PC-9 (cell line): ENCODE results near the gene KDM4F. TPM values are rescaled to one million over a fixed set of nuclear protein-coding genes. Genes with fewer than 3 reads are reported as not detected.

Source experiments
- BruUV-seq: library from RNA; stranded (reverse); fragments of 400-500 nt; replicated peaks from 2 replicates; lab custom pipeline; 2021; lab: Mats Ljungman, UMichigan
- CTCF ChIA-PET: fragments of 300-600 bp; sonication (Branson Sonifier 250); formaldehyde crosslinking; loops from one replicate; lab custom pipeline; 2022; ENCODE audit warnings: antibody characterized with exemption; lab: Charles Lee
- POLR2A ChIA-PET: fragments of 300-600 bp; sonication (Branson Sonifier 250); formaldehyde crosslinking; loops from one replicate; lab custom pipeline; 2022; ENCODE audit warnings: antibody characterized with exemption; ENCODE audit not compliant: unreplicated experiment; lab: Charles Lee
- DNase-seq, 2 experiments: peaks; one replicate each; pipeline versions ENCODE4 v3.0.0 to v3.0.0-alpha.2; 2015 to 2022; ENCODE audit warnings: mixed read lengths in 1 of 2
- H2AFZ ChIP-seq: fragments of 200-600 bp; sonication (generic); 2 replicates; pipeline ENCODE4 v1.8.1; 2017; ENCODE audit warnings: antibody characterized with exemption
- H3F3A ChIP-seq: fragments of 200-600 bp; sonication (generic); 2 replicates; pipeline ENCODE4 v1.8.1; 2017; ENCODE audit warnings: antibody characterized with exemption, mild to moderate bottlenecking, low read depth; ENCODE audit not compliant: insufficient read depth
- H3K27ac ChIP-seq: fragments of 200-600 bp; sonication (generic); 2 replicates; pipeline ENCODE4 v1.6.1; 2016; ENCODE audit warnings: mixed run types
- H3K27me3 ChIP-seq: fragments of 200-600 bp; sonication (generic); 2 replicates; pipeline ENCODE4 v1.6.1; 2016; ENCODE audit warnings: low read depth, mixed run types; ENCODE audit not compliant: insufficient read depth
- H3K36me3 ChIP-seq: fragments of 200-600 bp; sonication (generic); 2 replicates; pipeline ENCODE4 v1.6.1; 2016; ENCODE audit warnings: low read depth, mixed run types
- H3K4me1 ChIP-seq: fragments of 200-600 bp; sonication (generic); replicated peaks from 2 replicates; pipeline ENCODE4 v1.6.1; 2016; ENCODE audit warnings: mixed run types; ENCODE audit not compliant: insufficient read depth
- H3K4me2 ChIP-seq: fragments of 200-600 bp; sonication (generic); 2 replicates; pipeline ENCODE4 v1.6.1; 2017; ENCODE audit warnings: mixed run types
- H3K4me3 ChIP-seq: fragments of 200-600 bp; sonication (generic); 2 replicates; pipeline ENCODE4 v1.6.1; 2016; ENCODE audit warnings: mixed run types
- H3K79me2 ChIP-seq: fragments of 200-600 bp; sonication (generic); 2 replicates; pipeline ENCODE4 v1.6.1; 2017; ENCODE audit warnings: low read depth, mixed run types
- H3K9me2 ChIP-seq: fragments of 200-600 bp; sonication (generic); 2 replicates; pipeline ENCODE4 v1.8.1; 2017; ENCODE audit warnings: mild to moderate bottlenecking; ENCODE audit not compliant: insufficient read depth
- H3K9me3 ChIP-seq: fragments of 200-600 bp; sonication (generic); 2 replicates; pipeline ENCODE4 v1.8.1; 2016; ENCODE audit warnings: low read depth; ENCODE audit not compliant: insufficient read depth
- H4K20me1 ChIP-seq: fragments of 200-600 bp; sonication (generic); 2 replicates; pipeline ENCODE4 v1.8.1; 2017; ENCODE audit not compliant: insufficient read depth
- EZH2 ChIP-seq: fragments of 200-600 bp; sonication (generic); IDR thresholded peaks from 2 replicates; pipeline ENCODE4 v1.8.0; 2017; ENCODE audit warnings: antibody characterized with exemption, low read depth
- intact Hi-C: fragments of 100-400 bp; cut with micrococcal nuclease; formaldehyde crosslinking; loops from one replicate; pipeline ENCODE4 v1.10.0; 2022; ENCODE audit not compliant: unreplicated experiment
- total RNA-seq: library from RNA; stranded (reverse); gene quantifications from 2 replicates; pipeline ENCODE4 v1.2.3, GENCODE V29; 2021
- TF ChIP-seq, protein P1 (sequence below): fragments of 200-600 bp; sonication (generic); conservative IDR thresholded peaks from 2 replicates; pipeline ENCODE4 v1.6.1; 2017; ENCODE audit warnings: mixed run types, antibody characterized with exemption, mild to moderate bottlenecking, moderate library complexity

The KDM4F gene
- total RNA-seq, 1 experiment from 2014 or later: not detected

DNA sequence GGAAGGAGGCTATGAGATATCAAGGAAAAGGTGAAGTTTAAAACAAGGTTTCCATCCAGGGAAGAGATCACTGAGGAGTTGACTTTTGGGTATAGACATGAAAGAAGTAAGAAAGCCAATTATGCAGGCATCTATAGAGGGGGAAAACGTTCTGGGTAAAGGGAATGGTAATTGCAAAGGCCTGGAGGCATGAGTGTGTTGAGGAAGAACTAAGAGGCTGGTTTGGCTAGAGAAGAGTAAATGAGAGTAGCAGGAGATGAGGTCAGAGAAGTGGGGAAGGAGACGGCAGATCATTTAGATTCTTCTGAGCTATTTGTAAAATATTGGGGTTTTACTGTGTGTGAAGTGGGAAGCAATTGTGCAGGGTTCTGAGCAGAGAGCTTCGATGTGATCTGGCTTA is 48.0 kb downstream of the KDM4F start:
- Histone ChIP-seq H3K27ac (no peak overlapping the region), H3K36me3 (no peaks in the 10 kb centered on the region), H3K9me3 (no peaks in the 10 kb centered on the region), H3F3A (peaks cover 15% of the 10 kb centered on the region), H2AFZ (no peak overlapping the region), H3K27me3 (no peaks in the 10 kb centered on the region), H3K9me2 (no peaks in the 10 kb centered on the region), H3K4me3 (no peak overlapping the region), H4K20me1 (no peaks in the 10 kb centered on the region), H3K4me2 (no peak overlapping the region), H3K4me1 (peaks cover 16% of the 10 kb centered on the region), H3K79me2 (peaks cover 6% of the 10 kb centered on the region; the same call in 1 of the 2 replicates)
- TF ChIP-seq EZH2: no peak
- TF ChIP-seq, protein P1, sequence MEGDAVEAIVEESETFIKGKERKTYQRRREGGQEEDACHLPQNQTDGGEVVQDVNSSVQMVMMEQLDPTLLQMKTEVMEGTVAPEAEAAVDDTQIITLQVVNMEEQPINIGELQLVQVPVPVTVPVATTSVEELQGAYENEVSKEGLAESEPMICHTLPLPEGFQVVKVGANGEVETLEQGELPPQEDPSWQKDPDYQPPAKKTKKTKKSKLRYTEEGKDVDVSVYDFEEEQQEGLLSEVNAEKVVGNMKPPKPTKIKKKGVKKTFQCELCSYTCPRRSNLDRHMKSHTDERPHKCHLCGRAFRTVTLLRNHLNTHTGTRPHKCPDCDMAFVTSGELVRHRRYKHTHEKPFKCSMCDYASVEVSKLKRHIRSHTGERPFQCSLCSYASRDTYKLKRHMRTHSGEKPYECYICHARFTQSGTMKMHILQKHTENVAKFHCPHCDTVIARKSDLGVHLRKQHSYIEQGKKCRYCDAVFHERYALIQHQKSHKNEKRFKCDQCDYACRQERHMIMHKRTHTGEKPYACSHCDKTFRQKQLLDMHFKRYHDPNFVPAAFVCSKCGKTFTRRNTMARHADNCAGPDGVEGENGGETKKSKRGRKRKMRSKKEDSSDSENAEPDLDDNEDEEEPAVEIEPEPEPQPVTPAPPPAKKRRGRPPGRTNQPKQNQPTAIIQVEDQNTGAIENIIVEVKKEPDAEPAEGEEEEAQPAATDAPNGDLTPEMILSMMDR: no peak
- DNase-seq: no peak
- BruUV-seq: no TSS peak
- CTCF ChIA-PET: no interaction called here
- intact Hi-C loops: no loop called here
- POLR2A ChIA-PET: no interaction called here

DNA sequence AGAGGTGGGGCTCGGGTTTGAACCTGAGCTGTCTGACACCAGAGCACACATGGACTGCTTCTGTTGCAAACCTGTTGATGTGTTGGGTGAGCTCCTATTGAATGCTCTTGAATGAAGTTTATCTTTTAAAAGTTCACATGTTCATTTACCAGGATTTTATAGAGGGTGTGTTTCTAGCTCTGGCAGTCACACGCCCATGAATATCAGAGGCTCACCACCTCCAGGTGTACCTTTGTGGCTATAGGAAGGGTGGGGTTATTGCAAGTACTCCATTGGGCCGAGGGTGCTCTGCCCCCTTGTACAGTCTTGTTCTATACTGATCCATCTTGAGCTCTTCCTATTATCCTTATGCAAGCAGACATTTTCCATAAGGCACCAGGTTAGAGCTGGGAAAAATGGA is 49.6 kb downstream of the KDM4F start:
- intact Hi-C loops: no loop called here
- Histone ChIP-seq H3K4me3 (no peak overlapping the region), H2AFZ (no peak overlapping the region), H3K9me3 (no peaks in the 10 kb centered on the region), H3K79me2 (peaks cover 6% of the 10 kb centered on the region; the same call in 1 of the 2 replicates), H3K4me1 (no peaks in the 10 kb centered on the region; the same call in 1 of the 2 replicates), H3F3A (no peaks in the 10 kb centered on the region), H3K36me3 (no peaks in the 10 kb centered on the region), H3K27ac (no peak overlapping the region), H3K4me2 (no peak overlapping the region), H3K27me3 (no peaks in the 10 kb centered on the region), H3K9me2 (no peaks in the 10 kb centered on the region), H4K20me1 (no peaks in the 10 kb centered on the region)
- no peak for DNase-seq
- ChIA-PET CTCF (no interaction called here), POLR2A (no interaction called here)
- TF ChIP-seq EZH2: no peak
- TF ChIP-seq, protein P1: no peak
- no TSS peak for BruUV-seq

DNA sequence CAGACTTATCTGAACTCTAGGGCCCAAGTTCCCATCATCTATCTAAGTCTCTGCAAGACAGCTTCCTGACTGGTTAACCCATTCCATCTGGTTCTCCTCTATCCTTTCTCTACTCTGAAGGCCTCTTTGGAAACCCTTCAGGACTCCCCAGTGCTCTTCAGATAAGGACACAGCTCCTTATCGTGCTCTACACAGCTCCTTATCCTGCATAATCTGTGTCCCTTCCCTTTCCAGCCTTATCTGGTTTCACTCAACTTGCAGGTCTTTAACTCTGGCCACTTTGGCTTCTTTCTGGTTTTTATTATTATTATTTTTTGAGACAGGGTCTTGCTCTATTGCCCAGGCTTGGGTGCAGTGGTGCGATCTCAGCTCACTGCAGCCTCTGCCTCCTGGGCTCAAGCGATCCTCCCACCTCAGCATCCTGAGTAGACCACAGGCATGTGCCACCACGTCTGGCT is 51.0 kb downstream of the KDM4F start:
- Histone ChIP-seq H2AFZ (no peak overlapping the region), H3K4me3 (no peak overlapping the region), H3K36me3 (no peaks in the 10 kb centered on the region), H3K4me1 (no peaks in the 10 kb centered on the region), H3K79me2 (no peaks in the 10 kb centered on the region), H3K27me3 (no peaks in the 10 kb centered on the region), H3K9me3 (no peaks in the 10 kb centered on the region), H4K20me1 (no peaks in the 10 kb centered on the region), H3K9me2 (no peaks in the 10 kb centered on the region), H3F3A (no peaks in the 10 kb centered on the region), H3K27ac (no peak overlapping the region), H3K4me2 (no peak overlapping the region)
- POLR2A ChIA-PET: no interaction called here
- no TSS peak for BruUV-seq
- TF ChIP-seq, protein P1: no peak
- no peak for TF ChIP-seq EZH2
- no peak for DNase-seq
- CTCF ChIA-PET: no interaction called here
- intact Hi-C loops: no loop called here

Other genes with a start within 250 kb of the KDM4F start
- gene CWC15, start 75.9 kb upstream of the KDM4F start, total RNA-seq: 50.9 and 54.2 TPM in 2 replicates
- gene KDM4D, start 75.7 kb upstream of the KDM4F start, total RNA-seq: 0.85 and 1.1 TPM in 2 replicates
- not detected in 2 replicates for gene KDM4E, start 24.2 kb upstream of the KDM4F start, total RNA-seq
- gene SRSF8, start 17.5 kb downstream of the KDM4F start, total RNA-seq: 22.9 and 24.2 TPM in 2 replicates
- gene ENDOD1, start 40.4 kb downstream of the KDM4F start, total RNA-seq: 8.0 and 8.1 TPM in 2 replicates
- gene SESN3, start 181.8 kb downstream of the KDM4F start, total RNA-seq: 0.45 and 0.85 TPM in 2 replicates